Chondrocyte (in vitro differentiated cells): Measurements from ENCODE around the gene HEXIM2. TPM values are rescaled to one million over a fixed set of nuclear protein-coding genes. Genes with fewer than 3 reads are reported as not detected.

Source experiments
- DNase-seq: peaks from one replicate; pipeline ENCODE4 v3.0.0; 2021; ENCODE audit warnings: mixed read lengths, low spot score
- H3K27ac Mint-ChIP-seq: one replicate; pipeline ENCODE4 v1.8.0; 2021; ENCODE audit warnings: mild to moderate bottlenecking, moderate library complexity, mixed read lengths; ENCODE audit not compliant: unreplicated experiment
- H3K27me3 Mint-ChIP-seq: 2 replicates; pipeline ENCODE4 v1.8.0; 2021; ENCODE audit warnings: low read depth, mixed read lengths
- H3K36me3 Mint-ChIP-seq: 2 replicates; pipeline ENCODE4 v1.8.0; 2021; ENCODE audit warnings: low read depth, mixed read lengths
- H3K4me1 Mint-ChIP-seq: 2 replicates; pipeline ENCODE4 v1.8.0; 2021; ENCODE audit warnings: low read depth, mild to moderate bottlenecking, mixed read lengths
- H3K4me3 Mint-ChIP-seq: one replicate; pipeline ENCODE4 v1.8.0; 2021; ENCODE audit warnings: mild to moderate bottlenecking, moderate library complexity, mixed read lengths; ENCODE audit not compliant: unreplicated experiment
- H3K9me3 Mint-ChIP-seq: 2 replicates; pipeline ENCODE4 v1.8.0; 2021; ENCODE audit warnings: low read depth, mixed read lengths
- CTCF ChIP-seq: fragments of 200-600 bp; sonication (generic); IDR thresholded peaks from 2 replicates; pipeline ENCODE4 v1.5.0; 2021; ENCODE audit warnings: antibody characterized with exemption, mild to moderate bottlenecking, moderate library complexity
- total RNA-seq: library from RNA; stranded (reverse); gene quantifications from 3 replicates; pipeline ENCODE4 v1.2.1, GENCODE V29; 2021

Gene HEXIM2
- total RNA-seq, 1 donor from 2014 or later: 6.4 TPM

DNA sequence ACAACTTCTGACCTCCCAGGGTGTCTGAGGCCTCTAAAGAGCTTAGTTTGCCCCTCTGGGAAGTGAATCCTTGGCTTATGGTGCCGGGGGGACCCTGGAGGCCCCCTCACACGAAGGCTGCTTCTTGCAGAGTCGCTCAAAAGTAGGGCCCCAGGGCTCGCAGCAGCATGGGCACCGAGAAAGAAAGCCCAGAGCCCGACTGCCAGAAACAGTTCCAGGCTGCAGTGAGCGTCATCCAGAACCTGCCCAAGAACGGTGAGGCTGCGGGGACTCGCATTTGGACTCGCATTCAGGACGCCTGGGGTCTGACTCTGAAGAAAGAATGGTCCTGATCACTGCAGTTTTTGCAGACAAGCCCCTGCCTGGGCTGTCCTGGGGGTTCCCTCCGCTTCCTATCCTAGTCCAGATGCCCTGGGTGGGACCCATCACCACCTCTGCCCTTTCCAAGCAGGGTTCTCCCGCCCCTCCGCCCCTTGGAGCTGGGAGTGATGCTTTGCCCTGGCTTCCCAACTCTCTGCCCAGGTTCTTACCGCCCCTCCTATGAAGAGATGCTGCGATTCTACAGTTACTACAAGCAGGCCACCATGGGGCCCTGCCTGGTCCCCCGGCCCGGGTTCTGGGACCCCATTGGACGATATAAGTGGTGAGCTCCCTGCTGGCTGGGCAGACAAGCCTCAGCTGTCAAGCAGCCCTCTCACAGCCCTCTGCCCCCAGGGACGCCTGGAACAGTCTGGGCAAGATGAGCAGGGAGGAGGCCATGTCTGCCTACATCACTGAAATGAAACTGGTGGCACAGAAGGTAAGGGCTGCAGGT, 25.5 kb upstream of the HEXIM2 start:
- peak overlapping the region; percentile 65 for H3K27ac Mint-ChIP-seq

GRCh38 chr17:45136846-45137560, 24.7 kb upstream of the HEXIM2 start:
- Mint-ChIP-seq H3K4me1 (peaks cover 17% of the 10 kb centered on the region), H3K27me3 (no peaks in the 10 kb centered on the region), H3K27ac (no peak overlapping the region), H3K4me3 (no peak overlapping the region), H3K36me3 (no peaks in the 10 kb centered on the region), H3K9me3 (no peaks in the 10 kb centered on the region)
- DNase-seq: peak; percentile 72
- TF ChIP-seq CTCF: no peak

More for the DNA sequence above, 25.5 kb upstream of the HEXIM2 start:
- Mint-ChIP-seq H3K36me3 (no peaks in the 10 kb centered on the region), H3K27me3 (no peaks in the 10 kb centered on the region), H3K4me3 (peak overlapping the region; percentile 75), H3K9me3 (no peaks in the 10 kb centered on the region), H3K4me1 (peaks cover 20% of the 10 kb centered on the region)
- DNase-seq: peak; percentile 81
- TF ChIP-seq CTCF: no peak

DNA sequence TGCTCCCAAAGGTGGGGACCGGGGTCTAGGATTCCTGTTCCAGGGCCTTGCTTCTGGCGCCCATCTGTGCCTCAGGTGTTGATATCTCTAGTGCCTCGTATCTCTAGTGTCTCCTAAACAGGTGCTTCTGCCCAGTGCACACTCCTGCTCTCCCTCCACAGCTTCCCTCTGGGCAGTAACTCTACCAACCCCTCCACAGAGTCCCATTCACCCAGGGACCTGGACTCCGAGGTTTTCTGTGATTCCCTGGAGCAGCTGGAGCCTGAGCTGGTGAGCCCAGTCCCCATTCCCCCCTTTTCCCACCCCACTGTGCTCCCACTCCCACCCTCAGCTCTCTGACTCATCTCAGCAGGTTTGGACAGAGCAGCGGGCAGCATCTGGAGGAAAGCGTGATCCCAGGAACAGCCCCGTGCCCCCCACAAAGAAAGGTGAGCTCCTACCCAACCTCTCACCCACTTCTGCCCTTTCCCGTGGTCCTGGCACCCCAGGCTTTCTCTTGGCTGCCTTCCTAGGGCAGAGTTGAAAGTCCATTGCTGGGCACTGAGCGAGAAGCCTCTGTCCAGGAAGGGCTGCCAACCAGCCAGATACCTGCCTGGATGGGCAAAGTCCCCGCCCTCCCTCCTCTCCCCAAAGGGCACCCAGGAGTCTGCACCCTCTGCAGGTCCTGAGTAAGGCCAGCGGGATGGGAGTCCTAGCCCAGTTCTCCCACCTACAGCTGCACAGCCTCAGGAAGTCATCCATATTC, 23.9 kb upstream of the HEXIM2 start:
- peak; percentile 79 for DNase-seq
- H3K9me3 Mint-ChIP-seq: no peaks in the 10 kb centered on the region
- H3K36me3 Mint-ChIP-seq: no peaks in the 10 kb centered on the region

GRCh38 chr17:45138911-45139532, 22.7 kb upstream of the HEXIM2 start:
- peaks cover 11% of the 10 kb centered on the region for H3K4me1 Mint-ChIP-seq
- no peaks in the 10 kb centered on the region for H3K27me3 Mint-ChIP-seq
- no peaks in the 10 kb centered on the region for H3K9me3 Mint-ChIP-seq
- H3K36me3 Mint-ChIP-seq: no peaks in the 10 kb centered on the region
- no peak overlapping the region for H3K27ac Mint-ChIP-seq
- H3K4me3 Mint-ChIP-seq: no peak overlapping the region
- no peak for TF ChIP-seq CTCF
- peak; percentile 79 for DNase-seq

More for the DNA sequence above, 23.9 kb upstream of the HEXIM2 start:
- H3K4me1 Mint-ChIP-seq: peaks cover 17% of the 10 kb centered on the region
- H3K27ac Mint-ChIP-seq: no peak overlapping the region
- H3K27me3 Mint-ChIP-seq: no peaks in the 10 kb centered on the region
- no peak overlapping the region for H3K4me3 Mint-ChIP-seq
- TF ChIP-seq CTCF: no peak
